ENCODE measurements around the gene KDM5A.
"Not testable (repeated sequence)": the region's sequence is repeated elsewhere in the genome, so short reads cannot be mapped to it uniquely, and the experiment has no call there.

Gene KDM5A

DNA sequence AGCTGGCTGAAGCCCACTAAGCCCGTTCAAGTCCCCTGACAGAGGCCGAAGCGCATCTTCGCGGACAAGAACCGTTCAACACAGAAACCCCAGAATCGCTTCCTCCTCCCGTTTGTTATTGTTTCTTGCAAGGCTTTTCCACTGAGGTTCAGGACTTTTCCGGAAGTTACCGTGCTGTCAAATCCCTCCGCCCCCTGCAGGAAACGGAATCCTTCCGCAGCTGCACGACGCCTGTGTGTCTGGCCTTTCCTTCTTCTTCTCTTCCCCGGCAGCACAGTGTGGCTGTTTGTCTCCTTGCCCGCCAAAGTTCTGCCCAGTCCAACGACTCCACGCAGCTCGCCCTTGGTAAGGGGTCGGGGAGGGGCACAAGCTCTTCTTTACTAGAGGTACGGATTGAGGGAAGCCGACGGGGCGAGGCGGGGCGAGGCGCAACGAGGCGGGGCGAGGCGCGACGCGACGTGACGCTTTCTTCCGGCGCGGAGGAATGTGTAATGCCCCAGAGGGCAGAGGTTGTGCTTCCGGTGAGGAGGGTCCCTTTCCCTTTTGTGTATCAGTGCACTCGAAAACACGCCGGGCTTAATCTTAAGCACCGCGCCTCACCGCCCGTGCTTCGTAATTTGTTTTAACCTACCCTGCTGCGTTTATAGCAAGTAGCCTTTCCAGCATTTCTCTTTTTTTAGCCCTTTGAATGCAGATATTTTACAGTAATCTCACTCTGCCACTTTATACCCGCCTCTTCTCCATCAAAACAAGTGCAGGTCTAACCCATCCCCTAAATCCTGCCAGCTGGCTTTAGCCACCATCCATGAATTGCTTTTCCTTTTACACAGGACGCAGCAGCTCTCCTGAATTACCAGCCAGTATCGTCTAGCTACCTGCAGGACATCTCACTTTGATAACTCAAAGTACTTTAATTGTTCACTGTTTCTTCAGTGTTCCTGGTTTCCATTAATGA is at the start of gene KDM5A:
Gene KDM5A (minus strand): TSS at position 179 of the 955 bp plus-strand sequence. CDS start 229 bp downstream, outside the sequence.
- Mint-ChIP-seq H3K9me3 (peaks cover 3% of the 10 kb centered on the region), H3K4me1 (peaks cover 22% of the 10 kb centered on the region), H3K4me3 (peak within 1 kb of the TSS; percentile 92), H3K27ac (peak within 1 kb of the TSS; percentile 92), H3K36me3 (peaks cover 49% of the 10 kb centered on the region)
- ATAC-seq (peak; percentile 98), DNase-seq (ENCODE audit: low spot score in 2 of 2) (peak; percentile 79 to 94)

DNA sequence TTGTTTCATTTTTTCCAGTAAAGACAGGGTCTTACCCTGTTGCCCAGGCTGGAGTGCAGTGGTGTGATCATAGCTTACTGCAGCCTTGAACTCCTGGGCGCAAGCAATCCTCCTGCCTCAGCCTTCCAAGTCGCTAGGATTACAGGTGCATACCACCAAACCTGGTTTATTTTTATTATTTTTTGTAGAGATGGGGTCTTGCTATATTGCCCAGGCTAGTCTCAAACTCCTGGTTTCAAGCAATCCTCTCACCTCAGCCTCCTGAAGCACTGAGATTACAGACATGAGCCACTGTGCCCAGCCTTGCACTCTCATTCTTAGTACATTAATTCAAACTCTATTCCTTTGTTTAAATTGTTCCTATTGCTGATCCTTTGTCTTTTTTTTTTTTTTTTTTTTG is 46.6 kb upstream of the KDM5A start:
- not testable (repeated sequence) for H3K4me3 Mint-ChIP-seq; H3K4me1 Mint-ChIP-seq; H3K9me3 Mint-ChIP-seq; ATAC-seq; H3K27ac Mint-ChIP-seq; DNase-seq (ENCODE audit: low spot score in 2 of 2)
- peaks cover 73% of the 10 kb centered on the region for H3K36me3 Mint-ChIP-seq

DNA sequence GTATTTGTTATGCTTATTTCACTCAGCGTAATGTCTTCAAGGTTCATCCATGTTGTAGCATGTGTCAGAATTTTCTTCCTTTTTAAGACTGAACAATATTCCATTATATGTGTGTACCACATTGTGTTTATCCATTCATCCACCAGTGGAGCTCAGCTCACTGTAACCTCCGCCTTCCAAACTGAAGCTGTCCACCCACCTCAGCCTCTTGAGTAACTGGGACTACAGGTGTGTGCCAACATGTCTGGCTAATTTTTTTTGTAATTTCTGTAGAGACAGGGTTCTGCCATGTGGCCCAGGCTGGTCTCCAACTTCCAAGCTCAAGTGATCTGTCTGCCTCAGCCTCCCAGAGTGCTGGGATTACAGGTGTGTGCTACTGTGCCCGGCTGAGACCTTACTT is 33.4 kb upstream of the KDM5A start:
- DNase-seq (ENCODE audit: low spot score in 2 of 2) = no peak
- no peaks in the 10 kb centered on the region for H3K9me3 Mint-ChIP-seq
- no peaks in the 10 kb centered on the region for H3K4me1 Mint-ChIP-seq
- peaks cover 51% of the 10 kb centered on the region for H3K36me3 Mint-ChIP-seq
- H3K27ac Mint-ChIP-seq = no peak overlapping the region
- H3K4me3 Mint-ChIP-seq = no peak overlapping the region
- no peak for ATAC-seq

DNA sequence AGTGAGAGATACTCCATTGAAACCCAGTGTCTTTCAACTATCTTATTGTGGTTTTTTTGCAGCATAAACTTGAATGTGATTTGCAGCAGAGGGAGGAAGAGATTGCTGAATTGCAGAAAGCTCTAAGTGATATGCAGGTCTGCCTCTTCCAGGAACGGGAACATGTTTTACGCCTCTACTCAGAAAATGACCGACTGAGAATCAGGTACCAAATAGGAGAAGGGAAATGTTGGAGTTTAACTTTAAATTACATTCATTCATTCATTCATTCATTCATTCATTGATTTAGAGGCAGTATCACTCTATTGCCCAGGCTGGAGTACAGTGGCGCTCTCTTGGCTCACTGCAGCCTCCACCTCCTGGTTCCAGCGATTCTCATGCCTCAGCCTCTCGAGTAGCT is 29.3 kb upstream of the KDM5A start:
- H3K4me1 Mint-ChIP-seq = no peaks in the 10 kb centered on the region
- DNase-seq (ENCODE audit: low spot score in 2 of 2) (no peak), ATAC-seq (no peak)
- H3K9me3 Mint-ChIP-seq = no peaks in the 10 kb centered on the region
- H3K36me3 Mint-ChIP-seq = peaks cover 64% of the 10 kb centered on the region
- no peak overlapping the region for H3K4me3 Mint-ChIP-seq
- H3K27ac Mint-ChIP-seq = no peak overlapping the region

DNA sequence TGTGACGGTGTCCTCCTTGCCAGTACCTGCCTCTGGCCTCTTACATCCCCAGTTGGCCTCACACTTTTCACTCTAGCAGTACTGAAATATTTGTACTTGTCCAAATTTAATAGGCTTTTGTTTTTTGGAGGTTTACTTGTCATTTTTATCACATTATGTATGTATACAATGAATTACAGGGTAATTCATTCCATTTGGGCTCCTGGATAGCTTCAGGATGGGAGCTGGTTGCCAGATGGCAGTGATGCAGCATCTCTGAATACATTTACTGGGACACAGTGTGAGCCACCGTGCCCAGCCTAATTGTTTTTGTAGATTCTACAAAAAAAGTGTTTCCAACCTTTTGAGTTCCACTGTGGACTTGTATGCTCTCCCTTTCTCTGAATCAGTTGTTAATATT is 25.7 kb upstream of the KDM5A start:
- no peaks in the 10 kb centered on the region for H3K4me1 Mint-ChIP-seq
- no peak for DNase-seq (ENCODE audit: low spot score in 2 of 2)
- peaks cover 84% of the 10 kb centered on the region for H3K36me3 Mint-ChIP-seq
- ATAC-seq = no peak
- no peak overlapping the region for H3K4me3 Mint-ChIP-seq
- no peaks in the 10 kb centered on the region for H3K9me3 Mint-ChIP-seq
- no peak overlapping the region for H3K27ac Mint-ChIP-seq

DNA sequence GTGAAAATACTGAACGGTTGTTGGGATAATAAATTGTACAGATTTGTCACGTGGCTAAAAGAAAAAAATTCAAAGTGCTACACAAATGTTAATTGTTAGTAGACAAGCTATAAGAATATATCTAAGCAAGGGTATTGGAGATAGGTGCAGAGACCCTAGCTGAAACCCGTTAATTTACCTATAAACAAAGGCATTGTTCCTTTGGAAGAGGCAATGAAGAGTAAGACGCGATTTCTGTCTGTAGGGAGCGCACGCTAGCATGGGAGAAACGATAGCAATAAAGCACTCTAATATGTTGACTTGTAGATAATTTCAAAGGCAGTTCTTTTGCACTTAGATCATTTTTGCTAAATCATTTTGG is 12.9 kb upstream of the KDM5A start:
- H3K9me3 Mint-ChIP-seq = no peaks in the 10 kb centered on the region
- ATAC-seq (no peak), DNase-seq (ENCODE audit: low spot score in 2 of 2) (no peak)
- no peak overlapping the region for H3K27ac Mint-ChIP-seq
- no peaks in the 10 kb centered on the region for H3K4me1 Mint-ChIP-seq
- H3K4me3 Mint-ChIP-seq = no peak overlapping the region
- H3K36me3 Mint-ChIP-seq = peaks cover 8% of the 10 kb centered on the region

DNA sequence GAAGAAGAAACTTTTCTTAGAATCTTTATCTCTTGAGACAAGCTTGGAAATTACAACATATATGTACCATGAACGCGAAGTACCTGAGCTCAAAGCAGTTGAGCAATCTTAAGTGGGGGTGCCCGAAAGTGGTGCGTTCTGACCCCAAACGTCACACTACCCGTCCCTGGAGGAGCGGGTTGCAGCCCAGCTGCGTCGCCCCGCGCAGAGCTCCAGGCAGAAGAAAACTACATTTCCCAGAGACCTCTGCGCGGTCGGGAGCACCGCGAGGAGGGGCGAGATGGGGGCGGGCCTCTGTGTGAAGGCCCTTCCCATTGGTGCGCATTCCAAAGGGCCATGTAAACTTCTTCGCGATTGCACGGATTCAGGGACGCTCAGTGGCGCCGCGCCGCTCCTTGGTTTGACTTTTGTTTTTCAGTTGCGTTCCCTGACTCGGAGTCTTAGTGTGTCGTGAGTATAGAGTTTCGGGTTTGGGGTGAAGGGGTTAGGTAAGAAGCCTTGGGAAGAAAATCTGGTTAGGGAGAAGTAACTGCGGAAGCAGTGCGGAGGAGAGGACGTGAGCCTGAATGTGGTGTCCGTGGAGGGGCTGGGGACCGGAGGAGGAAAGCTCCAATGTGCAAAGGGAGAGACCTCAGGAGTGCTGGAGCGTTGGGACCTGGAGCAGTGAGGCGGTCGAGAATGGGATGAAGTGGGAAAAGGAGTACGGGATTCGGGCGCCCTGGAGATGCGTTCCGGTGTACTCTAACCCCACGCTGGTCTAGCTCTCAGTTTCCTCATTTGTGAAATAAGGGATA is 12.3 kb upstream of the KDM5A start, which contains the start of gene CCDC77:
Gene CCDC77 (plus strand): TSS at position 410 of the 794 bp plus-strand sequence. CDS start 7,740 bp downstream, outside the sequence.
- H3K36me3 Mint-ChIP-seq = peaks cover 7% of the 10 kb centered on the region
- no peak within 1 kb of the TSS for H3K27ac Mint-ChIP-seq
- DNase-seq (ENCODE audit: low spot score in 2 of 2) (peak; percentile 94 to 99), ATAC-seq (peak; percentile 100)
- H3K4me1 Mint-ChIP-seq = no peaks in the 10 kb centered on the region
- H3K9me3 Mint-ChIP-seq = no peaks in the 10 kb centered on the region
- no peak within 1 kb of the TSS for H3K4me3 Mint-ChIP-seq

DNA sequence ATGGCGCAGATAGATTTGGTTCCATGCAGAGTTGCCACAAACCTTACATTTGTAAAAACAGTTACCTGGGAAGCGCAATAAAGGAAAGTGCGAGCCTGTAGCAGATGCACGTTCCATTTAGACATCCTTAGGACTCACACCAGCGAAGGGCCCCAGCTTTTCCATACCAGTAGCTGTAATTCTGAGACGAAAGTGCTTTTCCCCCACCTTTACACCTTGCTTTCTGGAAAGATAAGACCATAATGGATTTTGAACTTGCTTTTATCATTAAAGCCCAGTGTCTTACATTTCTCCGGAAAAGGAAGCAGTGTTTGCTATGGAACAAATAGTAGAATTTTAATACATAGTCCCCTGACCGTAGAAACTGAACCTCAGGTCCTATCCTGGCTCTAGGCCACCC is 11.7 kb upstream of the KDM5A start:
- H3K27ac Mint-ChIP-seq = no peak overlapping the region
- H3K9me3 Mint-ChIP-seq = no peaks in the 10 kb centered on the region
- H3K4me1 Mint-ChIP-seq = no peaks in the 10 kb centered on the region
- H3K4me3 Mint-ChIP-seq = no peak overlapping the region
- no peak for DNase-seq (ENCODE audit: low spot score in 2 of 2)
- ATAC-seq = no peak
- H3K36me3 Mint-ChIP-seq = peaks cover under 1% of the 10 kb centered on the region

DNA sequence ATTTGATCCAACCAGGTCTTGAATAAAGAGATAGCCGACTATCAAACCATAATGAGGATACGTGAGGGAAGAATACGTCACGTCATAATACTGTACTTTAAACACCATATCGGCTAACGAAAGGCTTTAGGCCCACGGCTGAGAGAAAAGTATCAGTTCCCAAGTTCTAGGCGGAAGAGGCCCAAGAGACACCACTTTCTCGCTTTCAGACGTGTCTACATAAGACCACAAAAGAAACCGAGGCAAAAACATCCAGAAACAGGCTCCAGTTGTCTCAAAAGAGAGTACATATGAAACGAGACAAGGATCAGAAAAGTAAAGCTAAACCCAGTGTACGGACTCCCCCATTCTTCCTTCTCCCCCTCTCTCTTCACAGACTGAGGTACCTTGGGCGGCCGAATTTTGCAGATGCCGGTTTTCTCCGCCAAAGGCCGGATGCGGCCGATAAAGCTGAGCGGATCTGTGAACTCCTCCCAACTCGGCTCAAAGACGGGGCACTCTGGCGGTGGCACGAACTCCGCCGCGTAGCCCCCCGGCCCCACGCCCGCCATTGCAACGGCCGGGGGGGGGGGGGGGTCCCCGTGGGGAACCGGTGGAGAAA is 479 bp downstream of the KDM5A start:
- Mint-ChIP-seq H3K36me3 (peaks cover 57% of the 10 kb centered on the region), H3K4me1 (peaks cover 28% of the 10 kb centered on the region), H3K4me3 (peak overlapping the region; percentile 92), H3K9me3 (peaks cover 3% of the 10 kb centered on the region), H3K27ac (peak overlapping the region; percentile 92)
- ATAC-seq (peak; percentile 62), DNase-seq (ENCODE audit: low spot score in 2 of 2) (peak in 1 of 2 donors; percentile 31)

DNA sequence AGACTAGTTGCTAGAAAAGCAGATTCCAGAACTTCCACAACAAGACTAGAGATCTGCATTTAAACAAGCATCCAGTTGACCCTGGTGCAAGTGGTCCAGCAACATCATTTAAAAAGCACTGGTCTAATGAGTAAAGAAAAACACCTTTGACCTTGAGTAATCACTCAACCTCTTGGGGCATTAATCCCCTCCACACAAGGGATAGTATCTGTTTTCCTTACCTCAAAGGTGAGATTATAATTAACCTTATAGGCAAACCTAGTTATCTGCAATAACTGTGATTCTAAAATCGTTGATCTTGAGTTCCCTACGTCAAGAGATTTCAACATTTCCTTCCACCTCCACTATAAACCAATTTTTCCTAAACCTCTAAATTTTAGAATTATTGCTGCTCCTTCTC is 1.1 kb downstream of the KDM5A start:
- H3K27ac Mint-ChIP-seq = peak overlapping the region; percentile 92
- H3K4me1 Mint-ChIP-seq = peaks cover 28% of the 10 kb centered on the region
- H3K4me3 Mint-ChIP-seq = peak overlapping the region; percentile 92
- DNase-seq (ENCODE audit: low spot score in 2 of 2) = no peak
- H3K36me3 Mint-ChIP-seq = peaks cover 63% of the 10 kb centered on the region
- no peak for ATAC-seq
- peaks cover 3% of the 10 kb centered on the region for H3K9me3 Mint-ChIP-seq

DNA sequence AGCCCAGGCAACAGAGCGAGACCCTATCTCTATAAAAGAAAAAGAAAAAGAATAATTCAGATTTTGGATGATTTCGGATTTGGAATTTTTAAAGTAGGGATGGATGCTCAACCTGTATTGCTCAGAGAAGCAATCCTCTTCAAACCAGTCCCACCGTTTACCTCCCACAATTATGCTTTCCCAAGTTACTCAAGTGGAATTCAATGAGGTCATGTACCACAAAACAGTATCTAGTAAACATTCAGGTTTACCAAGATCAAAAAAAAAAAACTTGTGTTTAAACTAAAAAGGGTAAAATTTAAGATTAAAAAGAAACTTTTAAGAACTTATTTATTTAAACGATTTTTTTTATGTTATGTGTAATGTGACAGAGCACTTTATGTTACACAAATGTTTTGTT is 2.5 kb downstream of the KDM5A start:
- H3K9me3 Mint-ChIP-seq = peaks cover 3% of the 10 kb centered on the region
- H3K36me3 Mint-ChIP-seq = peaks cover 76% of the 10 kb centered on the region
- DNase-seq (ENCODE audit: low spot score in 2 of 2) (no peak), ATAC-seq (no peak)
- H3K27ac Mint-ChIP-seq = no peak overlapping the region
- peaks cover 28% of the 10 kb centered on the region for H3K4me1 Mint-ChIP-seq
- peak overlapping the region; percentile 92 for H3K4me3 Mint-ChIP-seq

DNA sequence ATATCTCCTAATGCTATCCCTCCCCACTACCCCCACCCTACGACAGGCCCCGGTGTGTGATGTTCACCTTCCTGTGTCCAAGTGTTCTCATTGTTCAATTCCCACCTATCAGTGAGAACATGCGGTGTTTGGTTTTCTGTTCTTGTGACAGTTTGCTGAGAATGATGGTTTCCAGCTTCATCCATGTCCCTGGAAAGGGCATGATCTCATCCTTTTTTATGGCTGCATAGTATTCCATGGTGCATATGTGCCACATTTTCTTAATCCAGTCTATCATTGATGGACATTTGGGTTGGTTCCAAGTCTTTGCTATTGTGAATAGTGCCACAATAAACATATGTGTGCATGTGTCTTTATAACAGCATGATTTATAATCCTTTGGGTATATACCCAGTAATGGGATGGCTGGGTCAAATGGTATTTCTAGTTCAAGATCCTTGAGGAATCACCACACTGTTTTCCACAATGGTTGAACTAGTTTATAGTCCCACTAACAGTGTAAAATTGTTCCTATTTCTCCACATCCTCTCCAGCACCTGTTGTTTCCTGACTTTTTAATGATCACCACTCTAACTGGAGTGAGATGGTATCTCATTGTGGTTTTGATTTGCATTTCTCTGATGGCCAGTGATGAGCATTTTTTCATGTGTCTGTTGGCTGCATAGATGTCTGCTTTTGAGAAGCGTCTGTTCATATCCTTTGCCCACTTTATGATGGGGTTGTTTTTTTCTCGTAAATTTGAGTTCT is 18.2 kb downstream of the KDM5A start:
- ATAC-seq; H3K27ac Mint-ChIP-seq; DNase-seq (ENCODE audit: low spot score in 2 of 2); H3K9me3 Mint-ChIP-seq; H3K4me3 Mint-ChIP-seq: not testable (repeated sequence)
- H3K4me1 Mint-ChIP-seq = peaks cover 28% of the 10 kb centered on the region
- peaks cover 70% of the 10 kb centered on the region for H3K36me3 Mint-ChIP-seq

DNA sequence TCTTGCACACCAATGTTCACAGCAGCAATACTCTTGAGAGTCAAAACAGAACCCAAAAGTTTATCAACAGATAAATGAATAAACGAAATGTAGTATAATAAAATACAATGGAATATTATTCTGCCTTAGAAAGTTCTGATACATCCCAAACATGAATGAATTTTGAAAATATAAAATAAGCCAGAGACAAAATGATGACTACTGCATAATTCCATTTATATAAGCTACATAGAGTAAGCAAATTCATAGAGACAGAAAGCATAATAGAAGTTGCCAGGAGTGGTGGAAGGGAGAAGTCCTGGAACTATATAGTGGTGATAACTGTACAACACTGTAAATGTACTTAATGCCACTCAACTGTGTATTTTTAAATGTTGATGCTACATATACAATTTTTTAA is 21.1 kb downstream of the KDM5A start:
- peaks cover 9% of the 10 kb centered on the region for H3K4me1 Mint-ChIP-seq
- no peak overlapping the region for H3K27ac Mint-ChIP-seq
- H3K9me3 Mint-ChIP-seq = no peaks in the 10 kb centered on the region
- H3K4me3 Mint-ChIP-seq = no peak overlapping the region
- H3K36me3 Mint-ChIP-seq = peaks cover 71% of the 10 kb centered on the region
- ATAC-seq = no peak
- DNase-seq (ENCODE audit: low spot score in 2 of 2) = no peak

DNA sequence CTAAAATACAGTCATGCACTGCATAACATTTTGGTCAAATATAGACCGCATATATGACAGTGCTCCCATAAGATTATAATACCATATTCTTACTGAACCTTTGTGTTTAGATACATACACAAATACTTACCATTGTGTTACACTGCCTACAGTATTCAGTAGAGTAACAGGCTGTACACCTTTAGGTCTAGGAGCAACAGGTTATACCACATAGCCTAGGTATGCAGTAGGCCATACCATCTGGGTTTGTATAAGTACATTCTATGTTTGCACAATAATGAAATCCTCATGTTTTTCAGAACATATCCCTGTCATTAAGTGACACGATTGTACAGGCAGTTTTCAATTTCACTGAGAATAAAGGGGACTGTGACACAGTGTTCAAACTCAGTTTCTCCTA is 22.3 kb downstream of the KDM5A start:
- no peak overlapping the region for H3K27ac Mint-ChIP-seq
- H3K4me1 Mint-ChIP-seq = peaks cover 9% of the 10 kb centered on the region
- H3K9me3 Mint-ChIP-seq = no peaks in the 10 kb centered on the region
- DNase-seq (ENCODE audit: low spot score in 2 of 2) (no peak), ATAC-seq (no peak)
- no peak overlapping the region for H3K4me3 Mint-ChIP-seq
- peaks cover 82% of the 10 kb centered on the region for H3K36me3 Mint-ChIP-seq

DNA sequence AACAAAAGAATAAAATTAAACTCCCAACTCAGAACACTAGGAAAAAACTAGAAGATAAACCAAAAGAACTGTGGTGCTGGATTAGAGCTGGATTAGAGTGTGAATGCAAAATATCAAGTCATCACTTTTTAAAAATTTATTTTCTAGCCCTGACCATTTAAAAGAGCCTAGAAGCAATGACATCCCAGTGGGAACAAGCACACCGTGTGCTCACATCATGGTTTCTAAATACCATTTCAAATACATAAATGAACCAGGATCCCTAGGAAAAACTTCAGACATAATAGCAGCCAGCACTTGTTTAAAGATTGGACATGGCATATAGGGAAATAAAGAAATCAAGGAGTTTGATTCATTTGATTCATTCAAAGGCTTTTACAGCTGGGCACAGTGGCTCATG is 30.0 kb downstream of the KDM5A start:
- H3K9me3 Mint-ChIP-seq = no peaks in the 10 kb centered on the region
- H3K4me3 Mint-ChIP-seq = no peak overlapping the region
- ATAC-seq (no peak), DNase-seq (ENCODE audit: low spot score in 2 of 2) (no peak)
- peaks cover 100% of the 10 kb centered on the region for H3K36me3 Mint-ChIP-seq
- H3K4me1 Mint-ChIP-seq = peaks cover 18% of the 10 kb centered on the region
- H3K27ac Mint-ChIP-seq = peak overlapping the region; percentile 67
